ENCODE data around the gene BMPR1A. TPM values are rescaled to one million over a fixed set of nuclear protein-coding genes. Genes with fewer than 3 reads are reported as not detected.

The BMPR1A gene
- total RNA-seq, 2 donors from 2014 or later, result 37.4 to 50.9 TPM

GRCh38 chr10:86830043-86830591 lies 73.7 kb downstream of the BMPR1A start:
- no peak for DNase-seq
- H3K4me1 ChIP-seq, result peaks cover 3% of the 10 kb centered on the region
- no peak overlapping the region for H3K4me3 ChIP-seq
- TF ChIP-seq, protein P1, sequence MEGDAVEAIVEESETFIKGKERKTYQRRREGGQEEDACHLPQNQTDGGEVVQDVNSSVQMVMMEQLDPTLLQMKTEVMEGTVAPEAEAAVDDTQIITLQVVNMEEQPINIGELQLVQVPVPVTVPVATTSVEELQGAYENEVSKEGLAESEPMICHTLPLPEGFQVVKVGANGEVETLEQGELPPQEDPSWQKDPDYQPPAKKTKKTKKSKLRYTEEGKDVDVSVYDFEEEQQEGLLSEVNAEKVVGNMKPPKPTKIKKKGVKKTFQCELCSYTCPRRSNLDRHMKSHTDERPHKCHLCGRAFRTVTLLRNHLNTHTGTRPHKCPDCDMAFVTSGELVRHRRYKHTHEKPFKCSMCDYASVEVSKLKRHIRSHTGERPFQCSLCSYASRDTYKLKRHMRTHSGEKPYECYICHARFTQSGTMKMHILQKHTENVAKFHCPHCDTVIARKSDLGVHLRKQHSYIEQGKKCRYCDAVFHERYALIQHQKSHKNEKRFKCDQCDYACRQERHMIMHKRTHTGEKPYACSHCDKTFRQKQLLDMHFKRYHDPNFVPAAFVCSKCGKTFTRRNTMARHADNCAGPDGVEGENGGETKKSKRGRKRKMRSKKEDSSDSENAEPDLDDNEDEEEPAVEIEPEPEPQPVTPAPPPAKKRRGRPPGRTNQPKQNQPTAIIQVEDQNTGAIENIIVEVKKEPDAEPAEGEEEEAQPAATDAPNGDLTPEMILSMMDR (IDR thresholded peaks at IDR 0.05), result no peak
- no peaks in the 10 kb centered on the region for H3K36me3 ChIP-seq
- intact Hi-C loops (cut with DNase I), result no loop called here
- no peak overlapping the region for H3K9ac ChIP-seq (ENCODE audit: low read depth in 2 of 2, low read length in 2 of 2)
- no peaks in the 10 kb centered on the region for H3K27me3 ChIP-seq
- H3K9me3 ChIP-seq, result no peaks in the 10 kb centered on the region
- H3K27ac ChIP-seq, result peak overlapping the region; percentile 26

DNA sequence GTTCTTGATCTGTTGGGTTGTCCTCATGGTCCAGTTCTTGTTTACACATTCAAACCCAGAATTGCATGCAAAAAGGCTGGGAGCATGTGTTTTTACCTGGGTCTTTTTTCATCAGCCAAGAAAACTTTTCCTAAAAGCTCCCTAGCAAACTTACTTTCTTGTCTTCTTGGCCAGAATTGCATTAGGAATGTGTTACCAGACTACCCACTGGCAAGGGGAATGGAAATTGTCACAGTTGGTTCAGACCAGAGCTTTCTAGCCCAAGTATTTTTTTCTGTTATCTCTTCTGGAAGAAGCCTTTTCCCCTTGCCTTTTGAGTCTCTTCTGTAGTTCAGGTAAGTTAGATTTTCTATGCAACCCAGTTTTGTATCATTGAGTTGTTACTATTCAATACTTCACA lies 77.5 kb downstream of the BMPR1A start:
- no peak for DNase-seq
- Histone ChIP-seq H3K27me3 (no peaks in the 10 kb centered on the region), H3K36me3 (no peaks in the 10 kb centered on the region), H3K9me3 (no peaks in the 10 kb centered on the region), H3K9ac (ENCODE audit: low read depth in 2 of 2, low read length in 2 of 2) (no peak overlapping the region), H3K27ac (no peak overlapping the region), H3K4me1 (peaks cover 3% of the 10 kb centered on the region), H3K4me3 (no peak overlapping the region)
- intact Hi-C loops (cut with DNase I), result no loop called here
- TF ChIP-seq, protein P1 (IDR thresholded peaks at IDR 0.05), result no peak

- intact Hi-C loops (cut with DNase I), result no loop called here
- no peaks in the 10 kb centered on the region for H3K4me1 ChIP-seq
- H3K9ac ChIP-seq (ENCODE audit: low read depth in 2 of 2, low read length in 2 of 2), result no peak overlapping the region
- H3K36me3 ChIP-seq, result no peaks in the 10 kb centered on the region
- H3K9me3 ChIP-seq, result no peaks in the 10 kb centered on the region
- no peak overlapping the region for H3K27ac ChIP-seq
- H3K4me3 ChIP-seq, result no peak overlapping the region
- TF ChIP-seq, protein P1 (IDR thresholded peaks at IDR 0.05), result no peak
- no peaks in the 10 kb centered on the region for H3K27me3 ChIP-seq
- DNase-seq, result no peak
These were observed 79.6 kb downstream of the BMPR1A start for GRCh38 chr10:86836044-86836443.

GRCh38 chr10:86837663-86838062 lies 81.2 kb downstream of the BMPR1A start:
- Histone ChIP-seq H3K27ac (no peak overlapping the region), H3K9me3 (no peaks in the 10 kb centered on the region), H3K9ac (ENCODE audit: low read depth in 2 of 2, low read length in 2 of 2) (no peak overlapping the region), H3K36me3 (no peaks in the 10 kb centered on the region), H3K4me3 (no peak overlapping the region), H3K27me3 (no peaks in the 10 kb centered on the region), H3K4me1 (no peaks in the 10 kb centered on the region)
- intact Hi-C loops (cut with DNase I), result no loop called here
- DNase-seq, result no peak
- TF ChIP-seq, protein P1 (IDR thresholded peaks at IDR 0.05), result no peak

GRCh38 chr10:86840498-86840897 lies 84.1 kb downstream of the BMPR1A start:
- TF ChIP-seq, protein P1 (IDR thresholded peaks at IDR 0.05), result no peak
- H3K4me3 ChIP-seq, result no peak overlapping the region
- no peak for DNase-seq
- no peaks in the 10 kb centered on the region for H3K9me3 ChIP-seq
- no peak overlapping the region for H3K9ac ChIP-seq (ENCODE audit: low read depth in 2 of 2, low read length in 2 of 2)
- no peak overlapping the region for H3K27ac ChIP-seq
- H3K27me3 ChIP-seq, result no peaks in the 10 kb centered on the region
- intact Hi-C loops (cut with DNase I), result no loop called here
- no peaks in the 10 kb centered on the region for H3K36me3 ChIP-seq
- H3K4me1 ChIP-seq, result no peaks in the 10 kb centered on the region
